GM23338 (cell line): Measurements from ENCODE around the gene TBX6. TPM values are rescaled to one million over a fixed set of nuclear protein-coding genes. Genes with fewer than 3 reads are reported as not detected.

ENCODE experiments used
- ATAC-seq: fragments of 200-7000 bp; cut with Tn5 transposase; 3 replicates; pipeline ENCODE4 v1.9.1; 2020
- DNase-seq: peaks from one replicate; pipeline ENCODE4 v3.0.0-alpha.2; 2015; ENCODE audit warnings: low spot score
- H2AFZ ChIP-seq: fragments of 200-600 bp; sonication (generic); 2 replicates; pipeline ENCODE4 v1.8.0; 2016; ENCODE audit warnings: antibody characterized with exemption, mild to moderate bottlenecking, moderate library complexity
- H3F3A ChIP-seq: fragments of 200-600 bp; sonication (generic); replicated peaks from 2 replicates; pipeline ENCODE4 v1.8.0; 2017; ENCODE audit warnings: antibody characterized with exemption, mixed run types, low read depth
- H3K27ac ChIP-seq: fragments of 200-600 bp; sonication (generic); 2 replicates; pipeline ENCODE4 v1.6.1; 2016; ENCODE audit warnings: low read depth
- H3K27me3 ChIP-seq: fragments of 200-600 bp; sonication (generic); 2 replicates; pipeline ENCODE4 v1.8.0; 2016; ENCODE audit warnings: mild to moderate bottlenecking, mixed run types, moderate library complexity; ENCODE audit not compliant: insufficient read depth
- H3K36me3 ChIP-seq: fragments of 200-600 bp; sonication (generic); 2 replicates; pipeline ENCODE4 v1.8.0; 2016; ENCODE audit warnings: mild to moderate bottlenecking; ENCODE audit not compliant: insufficient read depth
- H3K4me1 ChIP-seq: fragments of 200-600 bp; sonication (generic); 2 replicates; pipeline ENCODE4 v1.8.0; 2016; ENCODE audit warnings: mild to moderate bottlenecking, moderate library complexity; ENCODE audit not compliant: insufficient read depth
- H3K4me2 ChIP-seq: fragments of 200-600 bp; sonication (generic); 2 replicates; pipeline ENCODE4 v1.7.1; 2017; ENCODE audit warnings: mixed run types
- H3K4me3 ChIP-seq: fragments of 200-600 bp; sonication (generic); 2 replicates; pipeline ENCODE4 v1.6.1; 2016; ENCODE audit warnings: mixed run types
- H3K79me2 ChIP-seq: fragments of 200-600 bp; sonication (generic); replicated peaks from 2 replicates; pipeline ENCODE4 v1.8.0; 2017; ENCODE audit warnings: mild to moderate bottlenecking; ENCODE audit not compliant: insufficient read depth
- H3K9me2 ChIP-seq: fragments of 200-600 bp; sonication (generic); 2 replicates; pipeline ENCODE4 v1.8.0; 2017; ENCODE audit not compliant: insufficient read depth
- H4K20me1 ChIP-seq: fragments of 200-600 bp; sonication (generic); replicated peaks from 2 replicates; pipeline ENCODE4 v1.8.0; 2017; ENCODE audit warnings: mild to moderate bottlenecking; ENCODE audit not compliant: insufficient read depth
- H3K27ac Mint-ChIP-seq: 2 replicates; pipeline ENCODE4 v1.8.0; 2020; ENCODE audit warnings: inconsistent platforms, mild to moderate bottlenecking, moderate library complexity, mixed read lengths
- H3K27me3 Mint-ChIP-seq: 3 replicates; pipeline ENCODE4 v1.8.0; 2022; ENCODE audit warnings: low read depth, mild to moderate bottlenecking, moderate library complexity, mixed read lengths, inconsistent platforms; ENCODE audit not compliant: insufficient read depth, poor library complexity
- H3K36me3 Mint-ChIP-seq: 3 replicates; pipeline ENCODE4 v1.8.0; 2021; ENCODE audit warnings: low read depth, mild to moderate bottlenecking, inconsistent platforms, moderate library complexity, mixed read lengths
- H3K4me1 Mint-ChIP-seq: 3 replicates; pipeline ENCODE4 v1.8.0; 2020; ENCODE audit warnings: mild to moderate bottlenecking, inconsistent platforms, mixed read lengths
- H3K4me3 Mint-ChIP-seq: 3 replicates; pipeline ENCODE4 v1.8.0; 2021; ENCODE audit warnings: moderate library complexity, mild to moderate bottlenecking, inconsistent platforms, mixed read lengths
- H3K9me3 Mint-ChIP-seq: 3 replicates; pipeline ENCODE4 v1.8.0; 2020; ENCODE audit warnings: moderate library complexity, mild to moderate bottlenecking, inconsistent platforms, mixed read lengths
- CREB1 ChIP-seq: fragments of 250-450 bp; sonication (Bioruptor Pico); IDR thresholded peaks from 2 replicates; pipeline ENCODE4 v1.5.0; 2020; ENCODE audit warnings: low read depth, mild to moderate bottlenecking, moderate library complexity
- POLR2AphosphoS5 ChIP-seq: IDR thresholded peaks from 2 replicates; pipeline ENCODE4 v1.6.1; 2016; ENCODE audit warnings: antibody characterized with exemption, low read depth
- REST ChIP-seq: IDR thresholded peaks from one replicate; pipeline ENCODE4 v1.6.1; 2018; ENCODE audit warnings: antibody characterized with exemption; ENCODE audit not compliant: unreplicated experiment
- STAT1 ChIP-seq: IDR thresholded peaks from one replicate; pipeline ENCODE4 v1.6.1; 2016; ENCODE audit warnings: antibody characterized with exemption; ENCODE audit not compliant: unreplicated experiment
- polyA plus RNA-seq: library from polyadenylated mRNA; unstranded; fragments of >200 nt; fragmentation: Nextera tagmentation; extraction: Ambion mirVana; gene quantifications from 2 replicates; pipeline ENCODE4 v1.2.1, GENCODE V29; 2016
- total RNA-seq: library from RNA; depleted of rRNA; stranded (reverse); fragments of >200 nt; shearing (Covaris generic); gene quantifications from 2 replicates; pipeline ENCODE4 v1.2.3, GENCODE V29; 2014

Gene TBX6
- total and polyA plus RNA-seq, 2 experiments from 2014 or later = 1.1 to 2.4 TPM

GRCh38 chr16:30084816-30085159 lies 6.9 kb downstream of the TBX6 start (continued):
- TF ChIP-seq REST = no peak

GRCh38 chr16:30084096-30084815 lies 7.5 kb downstream of the TBX6 start:
- Histone ChIP-seq H3K4me2 (no peak overlapping the region), H3K27me3 (no peaks in the 10 kb centered on the region), H3K27ac (no peak overlapping the region), H3K9me2 (no peaks in the 10 kb centered on the region), H3K79me2 (peaks cover 11% of the 10 kb centered on the region), H3F3A (0 out of 2 replicates have a peak, but pooled peaks cover 6% of the 10 kb centered on the region), H4K20me1 (peaks cover 6% of the 10 kb centered on the region), H3K36me3 (peaks cover 4% of the 10 kb centered on the region), H3K4me3 (no peak overlapping the region), H3K4me1 (peaks cover 6% of the 10 kb centered on the region; the same call in 1 of the 2 replicates), H2AFZ (no peak overlapping the region)
- H3K27me3 Mint-ChIP-seq = peaks cover 16% of the 10 kb centered on the region
- peaks cover 60% of the 10 kb centered on the region for H3K36me3 Mint-ChIP-seq
- TF ChIP-seq REST (no peak), STAT1 (no peak), CREB1 (CRISPR knock-in tag) (no peak), POLR2AphosphoS5 (no peak)
- 0 out of 3 replicates have a peak, but pooled peaks cover 2% of the 10 kb centered on the region for H3K4me1 Mint-ChIP-seq
- H3K4me3 Mint-ChIP-seq = no peak overlapping the region
- DNase-seq = no peak
- no peak overlapping the region for H3K27ac Mint-ChIP-seq
- no peak for ATAC-seq
- no peaks in the 10 kb centered on the region; the same call in 2 of the 3 replicates for H3K9me3 Mint-ChIP-seq
